HL-60 (cell line): ENCODE results near the gene ABCB1.

Source experiments
- DNase-seq, 2 experiments: peaks; one replicate each; pipeline ENCODE4 v3.0.0-alpha.2; 2010 to 2020; ENCODE audit warnings: low read depth in 1 of 2, low spot score in 1 of 2
- H3K27ac ChIP-seq: fragments of 250-450 bp; sonication (Bioruptor Pico); replicated peaks from 2 replicates; pipeline ENCODE4 v1.5.1; 2020; ENCODE audit warnings: mild to moderate bottlenecking, moderate library complexity
- H3K27me3 ChIP-seq: fragments of 250-450 bp; sonication (Bioruptor Pico); 2 replicates; pipeline ENCODE4 v1.5.1; 2021; ENCODE audit warnings: mild to moderate bottlenecking, moderate library complexity; ENCODE audit not compliant: insufficient read depth, poor library complexity, severe bottlenecking
- H3K4me3 ChIP-seq: replicated peaks from 2 replicates; pipeline ENCODE4 v1.5.1; 2011; ENCODE audit warnings: mild to moderate bottlenecking, control low read depth, low read length; ENCODE audit not compliant: insufficient read depth
- CTCF ChIP-seq: IDR thresholded peaks from one replicate; pipeline ENCODE4 v1.5.1; 2011; ENCODE audit warnings: low read length, control low read depth, inconsistent platforms; ENCODE audit not compliant: insufficient read depth
- GABPA ChIP-seq: IDR thresholded peaks from 2 replicates; pipeline ENCODE4 v1.6.1; 2012; ENCODE audit warnings: low read depth
- POLR2AphosphoS5 ChIP-seq: IDR thresholded peaks from 2 replicates; pipeline ENCODE4 v1.6.1; 2012; ENCODE audit warnings: low read depth
- REST ChIP-seq: IDR thresholded peaks from 2 replicates; pipeline ENCODE4 v1.6.1; 2012; ENCODE audit warnings: low read depth; ENCODE audit not compliant: insufficient replicate concordance
- SPI1 ChIP-seq: IDR thresholded peaks from 2 replicates; pipeline ENCODE4 v1.6.1; 2012; ENCODE audit warnings: low read depth, mild to moderate bottlenecking, borderline replicate concordance

ABCB1 gene

GRCh38 chr7:87570178-87570577 is 30.5 kb downstream of the ABCB1 start:
- no peak for DNase-seq
- no peak overlapping the region for H3K4me3 ChIP-seq
- peaks cover 2% of the 10 kb centered on the region for H3K27me3 ChIP-seq
- no peak overlapping the region for H3K27ac ChIP-seq
- TF ChIP-seq REST, result no peak
- no peak for TF ChIP-seq CTCF
- TF ChIP-seq POLR2AphosphoS5, result no peak
- no peak for TF ChIP-seq SPI1
- no peak for TF ChIP-seq GABPA

GRCh38 chr7:87567052-87567451 is 33.6 kb downstream of the ABCB1 start:
- Histone ChIP-seq H3K4me3 (no peak overlapping the region), H3K27ac (no peak overlapping the region), H3K27me3 (peaks cover 2% of the 10 kb centered on the region)
- DNase-seq, result no peak
- TF ChIP-seq REST, result no peak
- TF ChIP-seq SPI1, result no peak
- TF ChIP-seq GABPA, result no peak
- no peak for TF ChIP-seq CTCF
- no peak for TF ChIP-seq POLR2AphosphoS5

GRCh38 chr7:87566311-87566900 is 34.3 kb downstream of the ABCB1 start:
- no peak for DNase-seq
- H3K27me3 ChIP-seq, result peaks cover 2% of the 10 kb centered on the region
- H3K27ac ChIP-seq, result no peak overlapping the region
- no peak for TF ChIP-seq REST
- TF ChIP-seq GABPA, result no peak
- TF ChIP-seq CTCF, result no peak
- TF ChIP-seq POLR2AphosphoS5, result no peak
- no peak for TF ChIP-seq SPI1
- H3K4me3 ChIP-seq, result no peak overlapping the region
